GM18499 (cell line): ENCODE results near the gene LRRK1.
A peak's percentile ranks its signal among the peaks of the same experiment; 100 is the strongest.

Experiments used
- ATAC-seq: cut with Tn5 transposase; IDR thresholded peaks from one replicate; pipeline ENCODE4 v1.9.1; 2021; ENCODE audit warnings: moderate number of reproducible peaks; ENCODE audit not compliant: insufficient read depth, unreplicated experiment

Gene LRRK1

DNA sequence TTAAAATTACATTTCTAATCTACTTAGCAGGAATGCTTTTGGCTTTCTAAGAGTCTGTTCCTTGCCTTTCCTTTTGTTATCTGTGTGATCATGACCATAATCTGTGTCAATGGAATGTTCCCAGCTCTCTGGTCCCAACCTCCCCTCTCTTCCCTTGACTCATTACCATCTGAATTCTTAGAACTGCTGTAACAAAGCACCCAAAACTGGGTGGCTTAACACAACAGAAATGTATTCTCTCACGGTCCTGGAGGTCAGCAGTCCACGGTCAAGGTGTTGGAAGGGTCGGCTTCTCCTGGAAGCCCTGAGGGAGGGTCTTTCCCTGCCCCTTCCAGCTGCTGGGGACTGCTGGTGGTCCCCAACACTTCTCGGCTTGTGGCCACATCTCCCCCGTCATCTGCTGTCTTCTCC lies 81.1 kb downstream of the LRRK1 start:
- no peak for ATAC-seq

DNA sequence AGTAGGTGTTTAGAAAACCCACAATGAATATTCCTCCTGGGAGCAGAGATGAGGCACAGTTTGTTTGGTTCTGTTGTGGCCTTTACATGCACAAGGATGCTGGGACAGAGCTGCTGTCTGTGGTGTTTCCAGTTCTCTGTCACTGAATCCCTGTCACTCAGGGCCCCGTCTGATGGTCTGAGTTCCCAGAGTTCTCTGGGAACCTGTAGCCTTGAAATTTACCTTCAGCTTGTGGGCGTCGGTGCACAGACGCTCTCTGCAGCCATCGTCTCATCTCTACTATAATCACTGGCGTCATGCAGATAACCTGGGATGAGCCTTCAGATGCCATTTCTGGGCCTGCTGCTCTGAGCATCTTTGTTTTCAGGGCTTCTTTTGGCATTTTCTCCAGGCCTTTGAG lies 81.9 kb downstream of the LRRK1 start:
- no peak for ATAC-seq

DNA sequence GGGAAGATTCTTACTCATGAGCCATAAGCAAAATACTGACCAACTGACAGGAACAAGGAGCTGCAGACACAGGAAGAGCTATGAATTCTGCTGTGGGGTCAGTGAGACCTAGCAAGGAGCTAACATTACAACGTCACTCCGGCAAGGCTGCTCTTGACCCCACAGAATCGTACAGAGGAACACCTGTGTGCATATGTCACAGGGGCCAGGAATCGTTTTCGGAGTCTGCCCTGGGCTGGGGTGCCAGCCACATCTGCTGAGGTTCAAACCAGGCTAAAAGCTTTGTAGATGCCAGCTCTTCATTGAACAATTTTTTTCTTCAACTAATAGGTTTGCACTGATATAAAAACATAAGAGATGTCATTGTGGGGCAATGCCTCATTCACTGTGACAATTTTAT lies 82.6 kb downstream of the LRRK1 start:
- ATAC-seq = no peak

DNA sequence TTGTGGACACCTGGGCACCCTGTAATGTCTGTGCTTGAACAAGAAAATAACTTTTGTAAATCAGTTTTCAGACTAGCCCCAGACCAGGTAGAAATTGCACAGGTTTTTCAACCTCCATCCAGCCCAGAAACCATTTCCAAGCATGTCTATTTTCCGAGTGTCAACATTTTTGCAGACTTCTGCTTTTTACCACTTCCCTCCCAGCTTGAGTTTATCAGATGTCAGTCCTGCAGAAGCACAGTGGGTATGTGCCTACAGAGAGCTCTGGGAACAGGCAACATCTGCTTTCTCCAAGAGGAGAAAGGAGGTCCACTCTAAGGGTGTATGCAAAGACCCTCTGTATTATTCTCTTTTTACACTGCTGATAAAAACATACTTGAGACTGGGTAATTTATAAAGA lies 83.9 kb downstream of the LRRK1 start:
- no peak for ATAC-seq

DNA sequence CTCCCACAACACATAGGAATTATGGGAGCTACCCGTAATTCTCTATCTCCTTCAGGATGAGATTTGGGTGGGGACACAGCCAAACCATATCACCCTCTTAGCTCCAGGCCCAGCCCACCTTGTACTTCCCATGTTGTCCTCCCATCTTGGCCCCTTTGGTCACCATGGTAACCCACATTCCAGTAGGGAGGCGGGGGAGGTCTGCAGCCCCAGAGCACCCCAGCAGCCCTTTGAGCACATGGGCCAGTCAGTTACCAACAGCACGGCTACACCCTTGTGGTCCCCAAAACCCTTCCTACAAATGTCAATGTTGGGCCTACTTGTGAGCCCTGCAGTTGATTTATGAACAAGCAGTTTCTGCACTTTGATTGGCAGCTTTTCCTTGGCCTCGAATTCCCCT lies 84.5 kb downstream of the LRRK1 start:
- ATAC-seq = no peak

DNA sequence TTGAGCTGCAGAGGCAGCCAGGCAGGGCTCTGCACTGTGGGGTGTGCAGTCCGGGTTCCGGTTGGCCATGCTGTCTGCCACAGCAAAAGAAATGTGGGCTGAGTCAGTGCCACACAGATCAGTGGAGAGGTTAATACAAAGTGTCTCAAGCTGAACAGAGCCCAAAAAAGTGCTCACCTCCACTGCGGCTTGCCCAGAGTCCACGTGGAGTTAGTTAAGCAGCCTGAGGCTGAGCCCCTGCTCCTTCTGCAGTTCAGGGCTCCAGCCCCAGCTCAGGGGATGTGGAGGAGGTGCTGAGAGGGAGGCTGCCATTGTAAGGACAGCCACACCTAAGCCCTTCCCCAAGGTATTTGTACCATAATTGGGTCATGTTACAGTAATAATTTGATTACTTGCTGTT lies 85.3 kb downstream of the LRRK1 start:
- ATAC-seq = no peak

DNA sequence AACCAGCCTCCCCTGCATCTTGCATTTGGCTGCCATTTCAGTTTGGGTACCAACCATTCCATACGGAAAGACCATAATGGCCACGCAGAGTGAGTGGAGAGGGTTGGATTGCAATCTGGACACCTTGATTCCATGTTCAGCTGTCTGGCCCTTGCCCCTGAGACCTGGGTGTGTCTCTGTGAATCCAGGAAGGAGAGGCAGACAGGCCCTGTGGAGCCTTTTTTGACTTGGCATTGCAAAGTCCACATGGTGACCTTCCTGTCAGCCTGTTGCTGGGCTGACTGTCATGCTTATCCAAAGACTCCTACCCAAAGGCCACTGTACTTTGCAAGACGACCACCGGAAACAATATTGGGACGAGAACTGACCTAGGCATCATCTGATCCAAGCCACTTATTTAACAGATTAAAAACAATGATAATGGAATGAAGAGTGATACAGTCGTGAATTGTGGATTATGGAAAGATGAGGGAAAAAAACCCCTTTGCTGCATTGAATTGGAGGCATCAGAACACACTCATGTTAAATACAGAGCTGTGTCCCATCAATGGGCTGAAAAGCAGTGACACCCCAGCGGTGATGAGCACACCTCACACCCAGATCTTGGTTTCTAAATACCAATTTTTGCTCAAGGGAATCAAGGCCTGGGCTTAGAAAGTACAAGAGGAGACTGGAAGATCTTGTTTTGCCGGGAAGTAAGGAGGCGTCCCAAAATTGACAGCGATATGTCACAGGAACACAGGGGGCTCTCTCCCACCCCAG lies 86.0 kb downstream of the LRRK1 start:
- ATAC-seq = no peak

DNA sequence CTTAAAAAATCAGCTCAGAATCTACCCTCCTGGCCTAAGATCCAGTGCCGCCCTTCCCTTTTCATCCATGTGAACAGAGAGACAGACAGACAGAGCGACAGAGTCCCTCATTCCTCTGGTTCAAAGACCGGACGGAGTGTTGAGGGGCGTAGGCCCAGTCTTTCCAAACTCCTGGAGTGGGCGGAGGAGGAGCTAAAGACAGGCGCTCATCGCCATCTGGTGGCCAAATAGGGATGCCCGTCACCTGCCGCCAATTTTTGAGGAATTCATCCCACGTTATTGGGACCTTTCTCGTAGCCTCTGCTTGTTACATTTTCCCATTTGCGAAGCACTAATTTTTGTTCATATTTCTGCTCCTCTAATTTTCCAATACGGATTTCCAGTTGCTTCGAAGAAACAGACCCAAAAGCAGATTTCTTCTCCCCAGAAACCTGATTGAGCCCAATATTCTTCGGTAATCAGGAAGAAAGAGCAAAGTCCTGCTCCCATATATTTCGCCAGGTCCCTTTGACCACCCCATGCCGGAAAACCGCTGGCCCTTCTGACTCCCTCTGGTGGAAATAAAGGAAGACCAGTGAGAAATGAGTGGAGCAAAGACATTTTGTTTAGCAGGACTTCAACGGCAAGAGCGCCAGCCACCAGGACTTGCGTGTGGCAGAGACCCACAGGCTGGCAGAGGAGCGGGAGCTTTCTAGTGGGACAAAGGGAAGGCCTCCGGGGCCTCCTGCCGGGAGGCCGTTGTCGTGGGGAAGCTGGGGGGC lies 88.0 kb downstream of the LRRK1 start:
- no peak for ATAC-seq

DNA sequence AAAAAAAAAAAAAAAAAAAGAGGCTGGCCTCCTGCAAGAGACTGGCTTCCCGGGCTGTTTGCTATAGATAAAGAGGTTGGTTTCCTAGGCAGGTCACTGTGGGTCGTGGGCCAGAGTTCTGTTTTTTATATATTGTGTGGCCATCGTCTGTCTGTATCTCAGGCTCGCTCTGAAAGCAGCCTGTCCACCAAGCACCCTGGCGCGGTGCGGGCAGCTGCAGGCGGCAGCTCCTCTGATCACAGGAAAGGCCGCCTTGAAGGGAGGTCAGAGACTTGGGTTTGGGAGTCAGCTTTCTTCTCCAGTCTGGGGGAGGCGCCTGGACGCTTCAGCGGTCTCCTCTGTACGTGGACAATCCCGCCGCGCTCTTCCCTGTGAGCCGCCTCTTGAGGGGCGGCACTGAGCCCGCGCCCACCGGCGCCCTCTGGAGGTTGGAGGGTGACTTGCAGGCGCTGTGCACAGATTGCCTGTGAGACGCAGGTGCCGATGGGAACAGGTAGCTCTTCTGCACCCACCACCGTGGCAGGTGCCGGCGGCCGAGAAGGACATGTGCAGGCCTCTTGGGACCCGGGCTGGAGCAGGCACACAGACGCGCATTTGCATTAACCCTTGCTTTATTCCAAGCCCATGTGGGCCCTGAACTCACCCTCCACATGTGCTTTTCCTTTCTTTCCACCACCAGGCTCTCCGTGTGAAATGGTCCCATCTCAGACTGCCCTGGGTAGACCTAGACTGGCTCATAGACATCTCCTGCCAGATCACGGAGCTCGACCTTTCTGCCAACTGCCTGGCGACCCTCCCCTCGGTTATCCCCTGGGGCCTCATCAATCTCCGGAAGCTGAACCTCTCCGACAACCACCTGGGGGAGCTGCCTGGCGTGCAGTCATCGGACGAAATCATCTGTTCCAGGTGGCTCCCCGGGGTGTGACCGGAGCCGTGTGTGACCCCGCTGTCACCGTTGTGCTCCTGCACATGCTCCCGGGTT lies 89.3 kb downstream of the LRRK1 start:
- peak; percentile 44 for ATAC-seq

DNA sequence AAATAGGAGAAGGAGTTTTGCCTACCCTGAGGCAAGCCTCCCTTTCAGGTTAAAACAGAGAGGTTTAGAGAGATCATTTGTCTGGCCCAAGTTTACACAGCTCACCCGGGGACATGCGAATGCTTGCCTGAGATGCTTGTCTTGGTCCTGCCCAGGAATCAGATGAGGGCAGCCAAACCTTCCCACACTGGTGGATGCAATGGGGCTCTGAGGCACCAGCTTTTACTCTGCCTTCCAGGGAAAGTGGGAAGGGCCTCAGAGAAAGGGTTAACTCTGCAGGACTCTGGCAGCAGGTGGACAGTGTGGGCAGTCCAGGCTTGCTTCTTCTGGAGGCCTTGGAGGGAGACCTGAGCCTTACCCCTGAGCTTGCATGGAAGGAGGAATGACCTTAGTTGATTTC lies 90.0 kb downstream of the LRRK1 start:
- ATAC-seq = no peak

DNA sequence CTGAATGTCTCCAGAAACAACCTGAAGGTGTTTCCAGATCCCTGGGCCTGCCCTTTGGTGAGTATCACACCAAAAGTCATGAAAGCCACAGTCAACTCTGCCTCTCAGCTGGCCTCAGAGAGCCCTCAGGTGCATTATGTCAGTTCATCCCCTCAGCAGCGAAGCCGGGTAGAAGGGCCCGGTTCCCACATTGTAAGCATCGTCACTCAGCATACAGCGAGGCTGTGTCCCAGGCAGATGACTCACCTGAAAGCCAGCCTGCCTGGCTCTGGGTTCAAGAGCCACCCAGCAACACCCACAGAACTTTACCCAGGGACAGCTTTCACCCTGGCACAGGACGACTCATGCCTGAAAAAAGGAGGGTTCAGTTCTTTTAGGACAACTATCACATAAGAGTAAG lies 91.6 kb downstream of the LRRK1 start:
- ATAC-seq = no peak

DNA sequence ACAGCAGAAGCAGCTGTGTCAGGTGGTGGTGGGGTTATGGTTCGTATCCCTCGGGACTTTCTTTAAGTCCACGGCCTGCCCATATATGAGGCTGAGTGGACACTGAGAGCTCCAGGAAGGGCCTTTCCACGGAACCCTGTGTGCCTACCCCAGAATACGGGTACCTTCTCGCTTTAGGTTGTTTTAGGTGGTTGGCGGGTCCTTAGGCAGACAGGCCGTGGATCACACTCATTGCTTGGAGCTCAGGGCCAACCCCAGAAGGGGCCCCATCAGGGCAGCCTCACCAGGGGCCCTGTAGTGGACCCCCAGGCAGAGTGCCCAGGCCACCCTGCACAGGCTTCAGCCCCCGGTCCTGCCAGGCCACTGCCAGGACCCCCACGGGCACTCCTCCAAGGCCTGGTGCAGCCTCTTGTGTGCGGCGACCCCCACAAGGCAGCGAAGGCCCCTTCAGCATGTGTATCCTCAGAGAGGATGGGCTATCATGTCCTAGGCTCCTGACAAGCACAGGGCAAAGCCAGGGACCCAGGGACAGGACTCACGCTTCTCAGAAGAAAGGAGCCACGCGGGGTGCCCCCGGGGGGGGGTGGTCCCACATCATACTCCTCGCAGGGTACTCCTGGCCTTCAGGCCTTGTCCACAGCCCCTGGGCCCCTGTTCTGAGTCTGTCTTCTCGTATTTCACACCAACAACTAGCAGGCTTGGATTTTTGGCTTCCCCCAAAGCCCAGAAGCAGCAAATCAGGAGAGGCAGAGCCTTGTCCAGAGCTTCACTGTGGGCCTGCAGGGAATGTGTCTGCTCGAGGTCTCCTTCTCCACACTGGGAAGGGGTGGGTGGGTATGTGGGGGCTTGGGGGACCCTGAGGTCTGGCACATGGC lies 93.4 kb downstream of the LRRK1 start:
- ATAC-seq = no peak

DNA sequence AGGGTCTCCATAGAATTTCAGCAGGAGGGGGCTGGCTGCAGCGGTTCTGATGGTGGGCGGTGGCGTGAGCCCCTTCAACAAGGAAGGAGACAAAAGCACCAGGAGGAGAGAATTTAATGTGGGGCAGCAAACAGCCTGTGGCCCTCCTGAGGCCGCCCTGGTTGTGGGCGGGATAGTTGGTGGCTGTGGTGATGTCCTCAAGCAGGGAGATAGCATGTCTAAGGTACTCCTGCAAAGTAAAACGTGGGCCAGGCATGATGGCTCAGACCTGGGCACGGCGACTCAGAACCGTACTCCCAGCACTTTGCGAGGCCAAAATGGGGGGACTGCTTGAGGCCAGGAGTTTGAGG lies 94.0 kb downstream of the LRRK1 start:
- ATAC-seq = no peak

DNA sequence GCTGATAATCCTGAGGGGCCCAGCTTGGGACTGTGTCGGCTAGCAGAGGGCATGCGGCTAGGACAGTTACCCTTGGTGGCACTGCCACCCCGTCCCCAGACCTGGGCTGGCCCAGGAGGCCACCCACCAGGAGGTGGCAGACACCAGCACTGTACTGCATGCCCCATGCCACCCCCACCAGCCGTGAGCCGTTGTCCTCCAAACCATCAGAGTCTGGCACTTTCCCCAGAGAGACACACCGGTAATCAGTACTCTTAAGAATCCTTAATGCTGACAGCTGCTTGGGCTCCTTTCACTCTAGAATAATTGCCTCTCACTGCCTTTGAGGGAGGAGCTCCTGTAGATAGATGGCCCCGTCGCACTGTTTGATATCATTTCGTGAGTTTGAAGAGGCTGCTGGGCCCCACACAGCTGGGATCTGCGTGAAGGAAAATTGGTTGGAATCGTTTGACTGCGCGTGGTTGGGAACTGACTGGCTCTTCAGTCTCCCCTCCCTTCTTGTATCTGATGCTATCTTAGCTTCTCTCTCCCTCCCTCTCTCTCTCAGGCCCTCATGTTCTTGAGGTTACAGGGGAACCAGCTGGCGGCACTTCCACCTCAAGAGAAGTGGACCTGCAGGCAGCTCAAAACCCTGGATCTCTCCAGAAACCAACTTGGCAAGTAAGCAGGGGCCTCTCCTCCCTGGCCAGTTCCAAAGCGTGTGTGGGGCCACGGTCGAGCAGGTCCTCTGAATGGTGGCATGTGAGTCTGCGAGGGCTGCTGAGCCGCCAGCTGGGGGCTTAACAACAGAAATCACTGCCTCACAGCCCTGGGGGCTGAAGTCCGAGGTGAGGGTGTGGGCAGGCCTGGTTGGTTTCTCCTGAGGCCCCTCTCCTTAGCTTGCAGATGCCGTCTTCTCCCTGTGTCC lies 94.9 kb downstream of the LRRK1 start:
- ATAC-seq = no peak

DNA sequence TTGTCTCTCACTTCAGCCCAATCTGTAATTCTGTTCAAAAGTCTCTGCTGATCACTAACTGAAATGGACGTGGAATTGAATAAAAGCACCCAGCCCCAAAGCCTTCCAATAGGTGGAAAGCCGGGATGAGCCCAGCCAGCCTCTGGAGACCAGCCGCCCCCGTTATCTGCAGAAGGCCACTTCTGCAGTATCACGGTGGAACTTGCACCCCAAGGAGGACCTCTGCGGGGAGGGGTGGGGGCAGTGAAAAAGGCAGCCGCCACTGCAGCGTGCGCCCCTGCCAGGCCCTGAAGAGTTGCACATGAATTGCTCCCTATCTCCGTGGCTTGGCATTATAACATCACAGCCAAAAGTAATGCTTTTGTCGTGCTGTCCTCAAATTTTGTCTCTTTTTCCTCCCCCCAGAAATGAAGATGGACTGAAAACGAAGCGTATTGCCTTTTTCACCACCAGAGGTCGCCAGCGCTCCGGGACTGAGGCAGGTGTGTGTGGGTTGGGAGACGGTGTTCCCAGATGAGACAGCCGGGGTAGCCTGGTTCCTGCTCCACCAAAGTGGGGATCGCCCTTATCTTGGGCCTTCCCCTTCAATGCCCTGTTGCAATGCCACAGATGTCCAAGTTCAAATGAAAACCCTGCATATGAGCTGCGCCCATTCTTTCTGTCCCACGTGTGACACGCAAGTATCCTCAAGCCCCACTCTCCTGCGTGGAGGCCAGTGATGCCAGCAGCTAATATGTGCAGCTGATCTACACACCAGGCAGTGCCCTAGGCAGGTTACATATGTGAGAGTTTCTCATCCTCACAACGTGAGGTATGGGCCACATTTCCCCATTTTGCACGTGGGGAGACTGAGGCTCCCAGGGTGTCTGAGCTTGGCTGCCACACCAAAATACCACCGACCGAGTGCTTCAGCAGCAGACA lies 96.0 kb downstream of the LRRK1 start:
- ATAC-seq = no peak

DNA sequence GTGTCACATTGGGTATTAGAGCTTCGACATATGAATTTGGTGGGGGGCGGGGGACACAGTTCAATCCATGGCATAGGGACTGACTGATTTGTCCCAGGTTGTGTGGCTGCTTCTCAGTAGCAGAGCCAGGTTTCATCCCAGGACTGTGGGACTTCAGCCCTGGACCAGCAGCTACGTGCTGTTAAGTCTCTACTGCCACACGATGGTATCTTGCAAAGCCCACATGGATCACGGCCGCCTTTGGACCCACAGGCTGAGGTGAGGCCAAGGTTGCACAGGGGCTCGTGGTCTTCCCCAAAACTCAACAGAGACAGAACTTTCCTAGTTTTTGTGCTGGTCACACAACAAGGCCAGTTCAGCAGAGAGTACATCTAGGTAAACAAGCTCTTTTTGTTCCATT lies 97.4 kb downstream of the LRRK1 start:
- ATAC-seq = no peak

DNA sequence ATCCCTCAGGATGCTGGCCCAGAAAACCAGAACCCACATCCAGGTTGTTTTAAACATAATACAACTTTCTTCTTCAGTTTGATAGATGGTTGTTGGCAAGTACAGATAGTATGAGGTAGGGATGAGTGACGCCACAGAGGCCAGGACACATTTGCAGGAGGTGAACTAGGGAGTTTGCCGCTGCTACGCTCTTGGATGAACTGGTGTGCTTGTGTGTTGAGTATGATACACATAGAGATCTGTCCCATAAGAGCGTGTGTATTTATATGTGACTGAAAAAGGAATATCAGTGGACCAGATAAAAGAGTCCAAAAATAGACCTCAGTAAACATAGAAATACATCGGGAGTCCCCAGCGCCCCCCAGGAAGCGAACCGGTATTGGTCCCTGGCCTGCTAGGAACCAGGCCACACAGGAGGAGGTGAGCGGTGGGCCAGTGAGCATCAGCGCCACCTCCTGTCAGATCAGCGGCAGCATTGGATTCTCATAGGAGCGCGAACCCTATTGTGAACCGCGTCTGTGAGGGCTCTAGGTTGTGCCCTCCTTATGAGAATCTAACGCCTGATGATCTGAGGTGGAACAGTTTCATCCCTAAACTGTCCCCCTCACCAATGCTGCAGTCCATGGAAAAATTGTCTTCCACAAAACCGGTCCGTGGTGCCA lies 98.1 kb downstream of the LRRK1 start:
- no peak for ATAC-seq
